A549 (cell line): ENCODE measurements around the gene SCG2. TPM values are rescaled to one million over a fixed set of nuclear protein-coding genes. Genes with fewer than 3 reads are reported as not detected.

Experiments
- ATAC-seq, 2 experiments: fragments of 200-7000 bp in 1 of 2; fragments of >200 bp in 1 of 2; cut with Nextera tagmentation in 1 of 2; cut with Tn5 transposase in 1 of 2; 3 replicates each; pipeline versions ENCODE4 v1.8.0 to v1.9.1; 2018 to 2020; ENCODE audit warnings: mild to moderate bottlenecking in 1 of 2, moderate library complexity in 1 of 2
- CTCF ChIA-PET: fragments of 300-600 bp; sonication (Branson Sonifier 250); formaldehyde crosslinking; extraction: SDS; loops from one replicate; lab custom pipeline; 2021; ENCODE audit warnings: antibody characterized with exemption, inconsistent platforms; lab: Yijun Ruan, JAX
- POLR2A ChIA-PET: fragments of 350-600 bp; formaldehyde crosslinking; extraction: SDS; loops from one replicate; lab custom pipeline; 2021; ENCODE audit warnings: antibody characterized with exemption, inconsistent platforms; lab: Yijun Ruan, JAX
- DNase-seq, 2 experiments: peaks; one replicate each; pipeline versions ENCODE4 v3.0.0 to v3.0.0-alpha.2; 2011 to 2016; ENCODE audit warnings: low read depth in 1 of 2, low spot score in 1 of 2
- FAIRE-seq: peaks from 2 replicates; lab custom pipeline; 2011; peaks lifted over from hg19 to GRCh38; lab: Jason Lieb, UNC
- H3K27ac ChIP-seq, 2 experiments: fragments of >200 bp; sonication (Bioruptor Twin); formaldehyde crosslinking; 3 replicates each; pipeline ENCODE4 v1.5.1; 2016 to 2017
- H3K4me1 ChIP-seq: fragments of >200 bp; sonication (Bioruptor Twin); formaldehyde crosslinking; 3 replicates; pipeline ENCODE4 v1.6.1; 2016
- H3K4me2 ChIP-seq: fragments of >200 bp; sonication (Bioruptor Twin); formaldehyde crosslinking; 3 replicates; pipeline ENCODE4 v1.6.1; 2016
- H3K4me3 ChIP-seq: fragments of >200 bp; sonication (Bioruptor Twin); formaldehyde crosslinking; 3 replicates; pipeline ENCODE4 v1.5.1; 2016
- H3K9me3 ChIP-seq: fragments of >200 bp; sonication (Bioruptor Twin); formaldehyde crosslinking; 3 replicates; pipeline ENCODE4 v1.6.1; 2016
- EHMT2 ChIP-seq: fragments of 200-600 bp; sonication (generic); IDR thresholded peaks from 2 replicates; pipeline ENCODE4 v1.6.1; 2016; ENCODE audit warnings: antibody characterized with exemption, low read depth, mild to moderate bottlenecking, moderate library complexity
- FOSL2 ChIP-seq, 2 experiments: fragments of 450-650 bp in 1 of 2; fragments of >200 bp in 1 of 2; sonication (Bioruptor Twin) in 1 of 2; formaldehyde crosslinking; IDR thresholded peaks; 2 replicates each; pipeline versions ENCODE4 v1.5.0 to v1.6.1; 2016 to 2020; ENCODE audit warnings: mild to moderate bottlenecking in 1 of 2, moderate library complexity in 1 of 2
- NFE2L2 ChIP-seq: fragments of 150-350 bp; conservative IDR thresholded peaks from 2 replicates; pipeline ENCODE4 v1.6.1; 2014; ENCODE audit warnings: low read length
- RAD21 ChIP-seq, 2 experiments: fragments of >200 bp in 1 of 2; sonication (Bioruptor Twin) in 1 of 2; formaldehyde crosslinking in 1 of 2; IDR thresholded peaks in 1 of 2; conservative IDR thresholded peaks in 1 of 2; 2 replicates in 1 of 2; 3 replicates in 1 of 2; pipeline ENCODE4 v1.6.1; 2012 to 2018; ENCODE audit warnings: inconsistent platforms in 1 of 2
- SMC3 ChIP-seq: fragments of >200 bp; sonication (Bioruptor Twin); formaldehyde crosslinking; IDR thresholded peaks from 3 replicates; pipeline ENCODE4 v1.6.1; 2018; ENCODE audit warnings: inconsistent platforms
- ZSCAN20 ChIP-seq: fragments of 250-450 bp; sonication (Bioruptor Pico); IDR thresholded peaks from 2 replicates; pipeline ENCODE4 v1.8.0; 2022; ENCODE audit warnings: mild to moderate bottlenecking, moderate library complexity
- WGBS: methylation state at CpG from one replicate; pipeline ENCODE4 v1.1.6; 2017; ENCODE audit errors: missing lambda C conversion rate; 5-methylcytosine and 5-hydroxymethylcytosine counted together
- polyA minus RNA-seq: library from RNA; depleted of rRNA, polyadenylated mRNA; stranded (reverse); fragments of >200 nt; gene quantifications from 2 replicates; pipeline ENCODE4 v1.2.3, GENCODE V29; 2011; rRNA and poly(A)+ RNA removed
- polyA plus RNA-seq, 4 experiments: library from polyadenylated mRNA; depleted of rRNA in 3 of 4; stranded (reverse); fragments of >200 nt; fragmentation: RNase III in 1 of 4; extraction: RNeasy Plus Mini Kit Qiagen cat#74134 plus additional on column Dnase treatment in 1 of 4; gene quantifications; 2 replicates in 3 of 4; 3 replicates in 1 of 4; pipeline ENCODE4 v1.2.3, GENCODE V29; 2011 to 2017
- TF ChIP-seq, protein P1 (sequence below): fragments of 200-600 bp; sonication (generic); IDR thresholded peaks from 2 replicates; pipeline ENCODE4 v1.6.1; 2016; ENCODE audit warnings: antibody characterized with exemption, mild to moderate bottlenecking, moderate library complexity
- TF ChIP-seq, protein P2 (sequence below): fragments of 150-350 bp; IDR thresholded peaks from 2 replicates; pipeline ENCODE4 v1.6.1; 2014; ENCODE audit warnings: low read depth, mild to moderate bottlenecking, low read length
- TF ChIP-seq, protein P3 (sequence below): fragments of >200 bp; sonication (Bioruptor Twin); formaldehyde crosslinking; IDR thresholded peaks from 3 replicates; pipeline ENCODE4 v1.5.1; 2016

Gene SCG2, protein sequence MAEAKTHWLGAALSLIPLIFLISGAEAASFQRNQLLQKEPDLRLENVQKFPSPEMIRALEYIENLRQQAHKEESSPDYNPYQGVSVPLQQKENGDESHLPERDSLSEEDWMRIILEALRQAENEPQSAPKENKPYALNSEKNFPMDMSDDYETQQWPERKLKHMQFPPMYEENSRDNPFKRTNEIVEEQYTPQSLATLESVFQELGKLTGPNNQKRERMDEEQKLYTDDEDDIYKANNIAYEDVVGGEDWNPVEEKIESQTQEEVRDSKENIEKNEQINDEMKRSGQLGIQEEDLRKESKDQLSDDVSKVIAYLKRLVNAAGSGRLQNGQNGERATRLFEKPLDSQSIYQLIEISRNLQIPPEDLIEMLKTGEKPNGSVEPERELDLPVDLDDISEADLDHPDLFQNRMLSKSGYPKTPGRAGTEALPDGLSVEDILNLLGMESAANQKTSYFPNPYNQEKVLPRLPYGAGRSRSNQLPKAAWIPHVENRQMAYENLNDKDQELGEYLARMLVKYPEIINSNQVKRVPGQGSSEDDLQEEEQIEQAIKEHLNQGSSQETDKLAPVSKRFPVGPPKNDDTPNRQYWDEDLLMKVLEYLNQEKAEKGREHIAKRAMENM
- polyA plus RNA-seq (2011; rRNA removed) (10.2 and 11.6 TPM in 2 replicates), polyA plus RNA-seq (2017; fragmentation: RNase III; extraction: RNeasy Plus Mini Kit Qiagen cat#74134 plus additional on column Dnase treatment) (0.42 to 0.84 TPM (median 0.76 TPM) in 3 replicates), polyA minus RNA-seq (0.68 and 1.7 TPM in 2 replicates)
- polyA plus RNA-seq (2012; cell fraction: cytosol; rRNA removed), result 0.82 and 0.93 TPM in 2 replicates
- 0.37 and 0.77 TPM in 2 replicates for polyA plus RNA-seq (2012; cell fraction: nucleus; rRNA removed)

DNA sequence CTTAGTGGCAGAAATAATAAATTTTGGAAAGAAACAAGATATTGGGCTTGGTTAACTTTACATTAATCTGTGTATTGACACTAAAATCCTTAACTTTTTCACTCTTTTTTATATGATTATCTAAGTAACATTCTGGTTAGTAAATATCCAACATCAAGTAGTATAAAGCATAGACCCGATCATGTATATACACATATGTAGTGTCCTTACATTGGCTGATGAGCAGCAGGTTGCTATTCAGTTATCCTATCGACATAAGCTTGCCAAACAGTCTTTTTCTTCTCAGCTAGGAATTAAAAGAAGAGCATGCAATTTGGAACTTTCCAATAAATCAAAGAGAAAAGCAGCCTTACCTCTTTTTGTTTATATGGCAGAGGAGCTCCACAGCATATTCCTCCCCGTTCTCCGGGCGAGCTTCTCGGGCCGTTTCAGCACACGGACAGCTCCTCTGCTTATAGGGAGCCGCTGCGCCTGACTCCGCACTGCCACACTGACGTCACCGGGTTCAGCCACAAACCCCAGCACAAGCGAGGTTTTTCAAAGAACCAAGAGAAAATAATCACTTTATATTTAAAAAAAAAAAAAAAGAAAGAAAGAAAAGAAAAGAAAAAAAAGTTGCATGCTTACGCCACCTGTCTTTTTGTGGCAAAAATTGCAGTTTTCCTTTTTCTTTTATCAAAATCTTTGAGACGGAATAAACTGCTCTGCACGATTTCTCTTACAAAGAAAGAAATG is at the start of gene SCG2:
TSS of gene SCG2 (minus strand) at position 430 of the 735 bp plus-strand sequence. CDS start 3,079 bp downstream, outside the sequence.
- H3K4me1 ChIP-seq, result no peaks in the 10 kb centered on the region
- CTCF ChIA-PET, result interaction anchor here (0.5 to 1.5 kb wide), 9 partner anchors 16 to 630 kb away, joined by 3 to 5 read pairs (median 3); no protein-coding TSS in a partner anchor
- peak; percentile 30 to 60 for TF ChIP-seq RAD21 (conservative IDR thresholded peaks at IDR 0.05 in 1 of 2, IDR thresholded peaks at IDR 0.05 in 1 of 2)
- TF ChIP-seq, protein P1, sequence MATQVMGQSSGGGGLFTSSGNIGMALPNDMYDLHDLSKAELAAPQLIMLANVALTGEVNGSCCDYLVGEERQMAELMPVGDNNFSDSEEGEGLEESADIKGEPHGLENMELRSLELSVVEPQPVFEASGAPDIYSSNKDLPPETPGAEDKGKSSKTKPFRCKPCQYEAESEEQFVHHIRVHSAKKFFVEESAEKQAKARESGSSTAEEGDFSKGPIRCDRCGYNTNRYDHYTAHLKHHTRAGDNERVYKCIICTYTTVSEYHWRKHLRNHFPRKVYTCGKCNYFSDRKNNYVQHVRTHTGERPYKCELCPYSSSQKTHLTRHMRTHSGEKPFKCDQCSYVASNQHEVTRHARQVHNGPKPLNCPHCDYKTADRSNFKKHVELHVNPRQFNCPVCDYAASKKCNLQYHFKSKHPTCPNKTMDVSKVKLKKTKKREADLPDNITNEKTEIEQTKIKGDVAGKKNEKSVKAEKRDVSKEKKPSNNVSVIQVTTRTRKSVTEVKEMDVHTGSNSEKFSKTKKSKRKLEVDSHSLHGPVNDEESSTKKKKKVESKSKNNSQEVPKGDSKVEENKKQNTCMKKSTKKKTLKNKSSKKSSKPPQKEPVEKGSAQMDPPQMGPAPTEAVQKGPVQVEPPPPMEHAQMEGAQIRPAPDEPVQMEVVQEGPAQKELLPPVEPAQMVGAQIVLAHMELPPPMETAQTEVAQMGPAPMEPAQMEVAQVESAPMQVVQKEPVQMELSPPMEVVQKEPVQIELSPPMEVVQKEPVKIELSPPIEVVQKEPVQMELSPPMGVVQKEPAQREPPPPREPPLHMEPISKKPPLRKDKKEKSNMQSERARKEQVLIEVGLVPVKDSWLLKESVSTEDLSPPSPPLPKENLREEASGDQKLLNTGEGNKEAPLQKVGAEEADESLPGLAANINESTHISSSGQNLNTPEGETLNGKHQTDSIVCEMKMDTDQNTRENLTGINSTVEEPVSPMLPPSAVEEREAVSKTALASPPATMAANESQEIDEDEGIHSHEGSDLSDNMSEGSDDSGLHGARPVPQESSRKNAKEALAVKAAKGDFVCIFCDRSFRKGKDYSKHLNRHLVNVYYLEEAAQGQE, result peak; percentile 98
- TF ChIP-seq, protein P2, sequence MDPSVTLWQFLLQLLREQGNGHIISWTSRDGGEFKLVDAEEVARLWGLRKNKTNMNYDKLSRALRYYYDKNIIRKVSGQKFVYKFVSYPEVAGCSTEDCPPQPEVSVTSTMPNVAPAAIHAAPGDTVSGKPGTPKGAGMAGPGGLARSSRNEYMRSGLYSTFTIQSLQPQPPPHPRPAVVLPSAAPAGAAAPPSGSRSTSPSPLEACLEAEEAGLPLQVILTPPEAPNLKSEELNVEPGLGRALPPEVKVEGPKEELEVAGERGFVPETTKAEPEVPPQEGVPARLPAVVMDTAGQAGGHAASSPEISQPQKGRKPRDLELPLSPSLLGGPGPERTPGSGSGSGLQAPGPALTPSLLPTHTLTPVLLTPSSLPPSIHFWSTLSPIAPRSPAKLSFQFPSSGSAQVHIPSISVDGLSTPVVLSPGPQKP, result no peak
- peak; percentile 83; the same call in 1 of the 2 replicates for TF ChIP-seq EHMT2
- TF ChIP-seq FOSL2 (IDR thresholded peaks at IDR 0.05), result no peak
- TF ChIP-seq FOSL2 (CRISPR knock-in tag; IDR thresholded peaks at IDR 0.05), result peak; percentile 25; the same call in 1 of the 2 replicates
- no peak for TF ChIP-seq NFE2L2
- TF ChIP-seq, protein P3, sequence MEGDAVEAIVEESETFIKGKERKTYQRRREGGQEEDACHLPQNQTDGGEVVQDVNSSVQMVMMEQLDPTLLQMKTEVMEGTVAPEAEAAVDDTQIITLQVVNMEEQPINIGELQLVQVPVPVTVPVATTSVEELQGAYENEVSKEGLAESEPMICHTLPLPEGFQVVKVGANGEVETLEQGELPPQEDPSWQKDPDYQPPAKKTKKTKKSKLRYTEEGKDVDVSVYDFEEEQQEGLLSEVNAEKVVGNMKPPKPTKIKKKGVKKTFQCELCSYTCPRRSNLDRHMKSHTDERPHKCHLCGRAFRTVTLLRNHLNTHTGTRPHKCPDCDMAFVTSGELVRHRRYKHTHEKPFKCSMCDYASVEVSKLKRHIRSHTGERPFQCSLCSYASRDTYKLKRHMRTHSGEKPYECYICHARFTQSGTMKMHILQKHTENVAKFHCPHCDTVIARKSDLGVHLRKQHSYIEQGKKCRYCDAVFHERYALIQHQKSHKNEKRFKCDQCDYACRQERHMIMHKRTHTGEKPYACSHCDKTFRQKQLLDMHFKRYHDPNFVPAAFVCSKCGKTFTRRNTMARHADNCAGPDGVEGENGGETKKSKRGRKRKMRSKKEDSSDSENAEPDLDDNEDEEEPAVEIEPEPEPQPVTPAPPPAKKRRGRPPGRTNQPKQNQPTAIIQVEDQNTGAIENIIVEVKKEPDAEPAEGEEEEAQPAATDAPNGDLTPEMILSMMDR, result peak; percentile 52
- TF ChIP-seq ZSCAN20 (CRISPR knock-in tag), result peak; percentile 54; the same call in 1 of the 2 replicates
- TF ChIP-seq SMC3, result peak; percentile 67
- H3K4me2 ChIP-seq, result peak within 1 kb of the TSS; percentile 59
- FAIRE-seq (no peak), ATAC-seq (peak; percentile 99 to 100), DNase-seq (peak; percentile 64 to 77)
- no peaks in the 10 kb centered on the region for H3K9me3 ChIP-seq
- peak within 1 kb of the TSS; percentile 19 for H3K4me3 ChIP-seq
- WGBS, result 9% methylated on average over 17 of the region's 17 CpGs
- POLR2A ChIA-PET, result interaction anchor here (0.7 kb wide), 1 partner anchor 39 kb away, joined by 4 read pairs; no protein-coding TSS in a partner anchor
- H3K27ac ChIP-seq, result no peak within 1 kb of the TSS
